GM12891 (cell line): ENCODE data around the gene C16orf74.

ENCODE experiments used
- DNase-seq: peaks from one replicate; pipeline ENCODE4 v3.0.0; 2011; ENCODE audit warnings: low spot score; ENCODE audit not compliant: insufficient read length
- FAIRE-seq: peaks from 2 replicates; lab custom pipeline; 2011; peaks lifted over from hg19 to GRCh38; lab: Jason Lieb, UNC
- PAX5 ChIP-seq: IDR thresholded peaks from 2 replicates; pipeline ENCODE4 v1.6.1; 2011; ENCODE audit warnings: low read length, moderate library complexity, mild to moderate bottlenecking; ENCODE audit not compliant: insufficient read depth, severe bottlenecking
- POLR2A ChIP-seq: IDR thresholded peaks from 2 replicates; pipeline ENCODE4 v1.6.1; 2011; ENCODE audit warnings: low read depth, low read length, control low read depth
- POLR2AphosphoS5 ChIP-seq: IDR thresholded peaks from 2 replicates; pipeline ENCODE4 v1.6.1; 2011; ENCODE audit warnings: low read depth, low read length, control low read depth
- POU2F2 ChIP-seq: IDR thresholded peaks from 2 replicates; pipeline ENCODE4 v1.6.1; 2011; ENCODE audit warnings: low read depth, mild to moderate bottlenecking, control low read depth, low read length, moderate library complexity
- SPI1 ChIP-seq: IDR thresholded peaks from 2 replicates; pipeline ENCODE4 v1.6.1; 2011; ENCODE audit warnings: low read depth, low read length, control low read depth
- TAF1 ChIP-seq: IDR thresholded peaks from 2 replicates; pipeline ENCODE4 v1.6.1; 2011; ENCODE audit warnings: low read depth, low read length, control low read depth

C16orf74 gene

GRCh38 chr16:85704011-85704410, 46.9 kb downstream of the C16orf74 start:
- DNase-seq (no peak), FAIRE-seq (no peak)
- TF ChIP-seq PAX5 (no peak), POLR2A (no peak), SPI1 (no peak), POU2F2 (no peak), TAF1 (no peak), POLR2AphosphoS5 (no peak)

GRCh38 chr16:85699628-85700027, 51.3 kb downstream of the C16orf74 start:
- DNase-seq (no peak), FAIRE-seq (no peak)
- TF ChIP-seq POLR2A (no peak), PAX5 (no peak)

DNA sequence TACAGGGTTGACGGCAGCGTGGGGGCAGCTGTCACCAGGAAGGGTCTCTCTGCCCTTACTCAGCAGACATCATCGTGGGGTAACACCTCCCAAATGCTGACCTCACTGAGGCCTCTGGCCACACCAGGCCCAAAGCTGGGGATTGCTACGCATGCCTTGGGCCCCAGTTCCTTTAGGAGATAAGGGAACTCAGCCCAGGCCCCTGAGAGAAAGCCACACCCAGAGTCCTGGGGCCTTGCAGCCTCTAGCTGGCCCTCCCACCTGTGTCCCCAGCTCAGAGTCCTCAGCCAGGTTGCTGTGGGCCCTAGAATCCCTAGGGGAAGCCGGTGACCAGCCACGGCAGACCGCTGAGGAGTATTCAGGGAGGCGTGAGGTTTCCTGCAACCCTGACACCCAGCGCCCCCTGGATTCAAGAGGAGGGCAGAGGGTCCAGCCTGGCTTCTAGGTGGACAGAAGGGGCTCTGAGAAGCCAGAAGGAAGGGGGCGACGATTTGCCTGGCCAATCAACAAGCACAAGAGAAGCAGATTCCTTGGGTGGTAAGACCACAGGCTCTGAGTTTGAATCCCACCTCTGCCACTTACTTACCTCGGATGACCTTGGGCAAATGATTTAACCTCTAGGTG, 51.8 kb downstream of the C16orf74 start:
- no peak for FAIRE-seq
- TF ChIP-seq POLR2A: no peak
- no peak for DNase-seq

DNA sequence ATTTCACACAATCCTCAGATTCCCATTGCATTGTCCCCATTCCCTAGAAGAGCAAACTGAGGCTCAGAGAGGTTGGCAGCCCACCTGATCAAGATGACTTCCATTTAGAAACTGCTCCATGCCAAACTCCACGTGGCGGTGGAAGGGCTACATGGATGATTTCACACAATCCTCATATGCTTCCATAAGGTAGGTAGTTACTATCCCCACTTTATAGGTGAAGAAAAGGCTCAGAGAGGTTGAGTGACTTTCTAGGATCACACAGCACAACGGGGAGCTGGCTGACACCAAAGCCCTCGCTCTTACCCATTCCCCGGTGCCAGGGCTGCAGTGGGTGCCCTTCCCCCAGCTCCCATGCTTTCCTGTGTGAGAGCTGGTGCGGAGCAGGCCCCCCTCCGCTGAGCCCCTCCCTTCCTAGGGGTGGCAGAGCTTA, 52.4 kb downstream of the C16orf74 start:
- no peak for DNase-seq
- no peak for TF ChIP-seq POU2F2
- no peak for TF ChIP-seq TAF1
- no peak for TF ChIP-seq PAX5
- TF ChIP-seq POLR2A: no peak
- TF ChIP-seq SPI1: no peak
- no peak for TF ChIP-seq POLR2AphosphoS5
- FAIRE-seq: no peak

GRCh38 chr16:85697431-85697830, 53.5 kb downstream of the C16orf74 start:
- FAIRE-seq: no peak

GRCh38 chr16:85696781-85697180, 54.1 kb downstream of the C16orf74 start:
- TF ChIP-seq POU2F2 (no peak), POLR2AphosphoS5 (no peak), PAX5 (no peak), POLR2A (no peak), SPI1 (no peak), TAF1 (no peak)
- DNase-seq (no peak), FAIRE-seq (no peak)

More at GRCh38 chr16:85697431-85697830, 53.5 kb downstream of the C16orf74 start:
- TF ChIP-seq SPI1: no peak
- TF ChIP-seq POLR2AphosphoS5: no peak
- no peak for TF ChIP-seq PAX5
- TF ChIP-seq TAF1: no peak
- TF ChIP-seq POU2F2: no peak
- TF ChIP-seq POLR2A: no peak
- DNase-seq: no peak

DNA sequence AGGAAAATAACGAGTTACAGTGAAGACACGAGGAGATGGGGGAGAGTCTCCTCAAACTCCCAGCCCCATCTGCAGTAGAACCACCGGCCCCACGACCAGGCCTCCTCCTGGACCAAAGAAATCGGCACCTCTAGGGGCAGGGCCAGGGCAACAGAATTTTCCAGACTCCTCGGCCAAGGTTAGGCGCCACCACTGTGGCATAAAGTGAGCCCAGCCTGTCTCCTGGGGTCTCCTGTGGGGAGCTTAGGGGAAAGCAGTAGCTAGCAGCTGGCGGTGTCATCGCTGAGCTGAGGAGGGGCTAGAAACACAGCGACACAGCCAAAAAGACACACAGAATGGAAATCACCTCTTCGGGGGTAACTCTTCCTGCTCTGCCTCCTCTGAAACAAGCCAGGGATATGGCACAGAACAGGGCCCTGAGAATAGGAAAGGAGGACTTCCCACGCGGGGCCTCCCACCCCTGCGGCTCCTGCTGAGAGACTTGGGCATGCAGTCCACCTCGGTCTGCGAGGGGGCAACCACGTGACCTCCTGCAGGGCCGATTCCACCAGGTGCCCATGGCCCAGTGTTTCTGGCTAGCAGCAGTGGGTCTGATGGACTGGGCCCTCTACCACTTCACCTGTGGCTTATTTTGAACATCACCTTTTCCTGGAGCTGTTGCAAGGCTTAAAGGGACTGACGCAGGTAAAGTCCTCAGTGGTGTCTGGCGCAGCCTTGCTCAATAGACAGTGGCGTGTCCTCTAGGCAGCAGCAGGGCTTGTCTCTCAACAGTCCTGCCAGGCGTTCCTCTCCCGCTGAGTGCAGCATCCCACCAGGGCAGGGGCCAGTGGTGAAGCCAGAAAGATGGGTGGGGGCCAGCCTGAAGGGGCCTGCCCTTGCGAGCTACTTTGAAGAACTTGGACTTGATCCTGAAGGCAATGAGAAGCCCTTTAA, 55.4 kb downstream of the C16orf74 start:
- TF ChIP-seq PAX5 (no peak), POU2F2 (no peak), SPI1 (no peak), POLR2A (no peak), POLR2AphosphoS5 (no peak), TAF1 (no peak)
- FAIRE-seq (no peak), DNase-seq (no peak)

- no peak for FAIRE-seq
- TF ChIP-seq POLR2A (no peak), POU2F2 (no peak), SPI1 (no peak), POLR2AphosphoS5 (no peak), PAX5 (no peak), TAF1 (no peak)
- no peak for DNase-seq
Observed at GRCh38 chr16:85690469-85691064, 60.3 kb downstream of the C16orf74 start.

DNA sequence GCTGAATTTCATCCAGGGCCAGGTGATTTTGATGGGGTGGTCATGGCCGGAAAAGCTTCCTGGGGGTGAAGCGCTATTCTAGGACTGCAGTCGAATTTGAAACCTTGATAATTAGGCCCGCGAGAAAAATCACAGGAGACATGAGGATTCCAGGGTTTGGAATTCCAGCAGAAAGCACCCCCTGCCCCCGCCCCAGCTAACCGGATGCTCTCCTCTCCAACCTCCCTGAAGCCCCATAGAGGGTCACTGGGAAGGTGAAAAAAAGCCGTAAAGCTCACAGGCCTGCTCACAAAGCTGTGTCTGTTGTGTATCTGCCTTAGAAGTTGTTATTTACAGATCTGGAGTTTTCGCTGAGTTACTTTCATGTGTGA, 61.0 kb downstream of the C16orf74 start:
- TF ChIP-seq POLR2AphosphoS5: no peak
- no peak for TF ChIP-seq SPI1
- TF ChIP-seq POU2F2: no peak
- no peak for TF ChIP-seq PAX5
- TF ChIP-seq POLR2A: no peak
- TF ChIP-seq TAF1: no peak
- no peak for DNase-seq
- no peak for FAIRE-seq

- TF ChIP-seq POU2F2 (no peak), POLR2AphosphoS5 (no peak)
- no peak for FAIRE-seq
- no peak for DNase-seq
Observed at GRCh38 chr16:85689285-85689949, 61.5 kb downstream of the C16orf74 start.

DNA sequence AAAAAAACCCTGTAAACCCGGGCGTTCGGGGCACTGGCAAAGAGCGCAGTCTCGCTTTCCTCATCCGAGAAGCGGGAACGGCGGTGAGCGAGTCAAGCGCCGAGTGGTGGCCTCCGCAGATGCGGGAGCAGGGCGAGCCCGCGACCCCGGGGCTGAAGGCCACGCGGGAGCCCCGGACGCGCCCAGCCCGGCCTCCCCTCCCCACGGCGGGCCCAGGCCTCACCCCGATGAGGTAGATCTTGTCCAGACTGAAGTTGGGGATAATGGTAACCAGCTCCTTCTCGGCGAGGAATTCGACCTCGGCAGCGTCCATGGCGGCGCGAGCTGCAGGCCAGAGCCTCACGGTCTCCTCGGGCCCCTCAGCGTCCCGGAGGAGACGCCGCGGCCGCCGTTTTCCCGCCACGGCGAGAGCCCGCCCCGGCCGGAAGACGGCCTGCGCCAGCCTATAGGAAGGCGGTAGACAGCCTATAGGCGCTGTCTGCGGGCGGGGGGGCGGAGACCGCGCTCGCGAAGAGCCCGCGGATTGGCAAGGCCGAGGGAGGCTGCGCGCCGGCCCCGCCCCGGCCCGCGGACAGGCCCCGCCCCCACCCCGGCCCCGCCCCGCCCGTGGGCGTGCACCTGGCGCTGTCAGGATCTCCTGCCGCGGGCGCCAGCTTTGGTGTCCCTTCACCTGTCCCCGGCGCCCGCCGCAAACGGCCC, 62.2 kb downstream of the C16orf74 start, which contains the start of gene GINS2:
Gene GINS2, minus strand, starts transcription at position 369 of the 699 bp plus-strand sequence. Its CDS starts 56 bp downstream, at position 313.
- FAIRE-seq: peak; percentile 83
- peak; percentile 100 for DNase-seq
- TF ChIP-seq POLR2A: peak; percentile 48; the same call in 1 of the 2 replicates
- TF ChIP-seq PAX5: no peak
- no peak for TF ChIP-seq TAF1
- no peak for TF ChIP-seq POU2F2
